Nephron progenitor cell (in vitro differentiated cells): ENCODE data around the gene TMX3.
A peak's percentile ranks its signal among the peaks of the same experiment; 100 is the strongest.

Source experiments
- DNase-seq: peaks from one replicate; pipeline ENCODE4 v3.0.0; 2021
- H3K27ac Mint-ChIP-seq: 2 replicates; pipeline ENCODE4 v1.8.0; 2021; ENCODE audit warnings: mild to moderate bottlenecking, moderate library complexity, mixed read lengths
- H3K27me3 Mint-ChIP-seq: 2 replicates; pipeline ENCODE4 v1.8.0; 2021; ENCODE audit warnings: mild to moderate bottlenecking, low read depth, mixed read lengths; ENCODE audit not compliant: poor library complexity
- H3K36me3 Mint-ChIP-seq: 2 replicates; pipeline ENCODE4 v1.8.0; 2021; ENCODE audit warnings: low read depth, mixed read lengths
- H3K4me1 Mint-ChIP-seq: 2 replicates; pipeline ENCODE4 v1.8.0; 2021; ENCODE audit warnings: mixed read lengths
- H3K4me3 Mint-ChIP-seq: 2 replicates; pipeline ENCODE4 v1.8.0; 2021; ENCODE audit warnings: mild to moderate bottlenecking, moderate library complexity, mixed read lengths
- H3K9me3 Mint-ChIP-seq: 2 replicates; pipeline ENCODE4 v1.8.0; 2021; ENCODE audit warnings: mild to moderate bottlenecking, moderate library complexity, mixed read lengths
- CTCF ChIP-seq: fragments of 200-600 bp; sonication (generic); IDR thresholded peaks from 2 replicates; pipeline ENCODE4 v1.5.0; 2021; ENCODE audit warnings: antibody characterized with exemption

The TMX3 gene

DNA sequence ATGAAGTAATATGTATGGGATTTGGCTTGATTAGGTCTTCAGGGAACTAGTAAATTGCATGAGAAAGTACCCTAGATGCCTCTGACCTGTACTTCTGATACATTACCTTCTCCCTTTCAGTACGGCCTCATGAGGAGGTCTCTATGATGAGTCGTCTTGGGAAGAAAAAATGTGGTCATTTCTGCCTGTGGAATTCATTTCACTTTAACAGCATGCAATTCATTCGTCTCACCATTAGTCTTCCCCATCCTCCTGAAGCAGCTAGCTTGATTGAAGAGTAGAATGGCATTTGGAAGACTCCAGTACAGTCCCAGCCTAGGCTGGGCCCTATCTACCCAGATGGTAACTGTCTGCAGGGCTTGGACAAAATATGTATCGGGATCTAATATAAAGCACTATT lies 52.2 kb downstream of the TMX3 start:
- Mint-ChIP-seq H3K4me1 (no peaks in the 10 kb centered on the region), H3K9me3 (peaks cover 2% of the 10 kb centered on the region), H3K27me3 (peaks cover 6% of the 10 kb centered on the region), H3K27ac (no peak overlapping the region), H3K36me3 (no peaks in the 10 kb centered on the region), H3K4me3 (no peak overlapping the region)
- no peak for TF ChIP-seq CTCF
- no peak for DNase-seq

DNA sequence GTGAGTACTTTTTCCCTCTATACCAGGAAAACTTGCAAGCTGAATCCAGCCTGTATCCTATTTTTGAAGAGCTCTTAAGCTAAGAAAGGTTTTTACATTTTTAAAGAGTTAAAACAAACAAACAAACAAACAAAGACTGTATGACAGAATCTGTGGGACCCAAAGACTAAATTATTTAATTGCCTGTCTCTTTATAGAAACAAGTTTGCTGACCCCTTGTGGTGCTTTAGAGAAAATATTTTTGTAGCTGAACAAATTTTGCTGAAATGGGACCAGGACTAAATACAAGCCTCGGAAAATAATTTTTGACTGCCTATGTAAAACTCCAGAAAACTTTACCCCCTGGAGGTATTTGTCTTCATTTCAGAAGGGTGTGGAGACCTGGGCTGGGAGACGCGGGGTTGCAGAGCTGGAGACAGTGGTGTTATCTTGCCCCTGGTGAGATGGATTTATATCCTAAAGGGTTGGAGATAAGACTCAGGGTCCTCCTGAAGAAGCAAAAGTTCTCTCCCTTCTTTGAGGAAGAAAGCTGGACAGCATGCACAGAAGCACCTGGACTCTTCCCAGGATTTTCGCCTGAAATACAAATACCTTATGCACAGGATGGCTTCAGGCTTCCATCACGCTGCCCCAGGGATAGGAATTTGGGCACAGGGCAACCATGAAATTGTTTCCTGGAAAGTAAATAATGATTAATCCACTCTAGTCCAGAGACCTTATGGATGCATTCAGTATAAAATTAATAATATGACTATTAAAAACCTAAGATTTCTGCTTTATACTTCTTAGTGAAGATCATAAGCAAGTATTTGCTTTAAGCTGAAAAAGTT lies 54.3 kb downstream of the TMX3 start:
- no peaks in the 10 kb centered on the region for H3K4me1 Mint-ChIP-seq
- no peak for DNase-seq
- TF ChIP-seq CTCF: peak; percentile 63
- no peak overlapping the region for H3K27ac Mint-ChIP-seq
- H3K27me3 Mint-ChIP-seq: peaks cover 4% of the 10 kb centered on the region
- H3K9me3 Mint-ChIP-seq: no peaks in the 10 kb centered on the region
- no peak overlapping the region for H3K4me3 Mint-ChIP-seq
- no peaks in the 10 kb centered on the region for H3K36me3 Mint-ChIP-seq

DNA sequence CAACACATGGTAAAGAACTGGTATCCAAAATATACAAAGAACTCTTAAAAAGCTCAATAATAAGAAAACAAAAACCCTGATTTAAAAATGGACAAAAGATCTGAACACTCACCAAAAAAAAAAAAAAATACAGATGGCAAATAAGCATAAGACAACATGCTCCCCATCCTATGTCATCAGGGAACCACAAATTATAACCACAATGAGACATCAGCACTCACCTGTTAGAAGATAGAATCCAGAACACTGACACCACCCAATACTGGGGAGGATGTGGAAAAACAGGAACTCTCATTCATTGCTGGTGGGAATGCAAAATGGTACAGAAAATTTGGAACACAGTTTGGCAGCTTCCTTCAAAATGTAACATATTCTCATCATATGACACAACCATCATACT lies 66.7 kb downstream of the TMX3 start:
- Mint-ChIP-seq H3K27ac (no peak overlapping the region), H3K27me3 (no peaks in the 10 kb centered on the region), H3K4me1 (no peaks in the 10 kb centered on the region), H3K36me3 (no peaks in the 10 kb centered on the region), H3K9me3 (no peaks in the 10 kb centered on the region), H3K4me3 (no peak overlapping the region)
- TF ChIP-seq CTCF: no peak
- no peak for DNase-seq

DNA sequence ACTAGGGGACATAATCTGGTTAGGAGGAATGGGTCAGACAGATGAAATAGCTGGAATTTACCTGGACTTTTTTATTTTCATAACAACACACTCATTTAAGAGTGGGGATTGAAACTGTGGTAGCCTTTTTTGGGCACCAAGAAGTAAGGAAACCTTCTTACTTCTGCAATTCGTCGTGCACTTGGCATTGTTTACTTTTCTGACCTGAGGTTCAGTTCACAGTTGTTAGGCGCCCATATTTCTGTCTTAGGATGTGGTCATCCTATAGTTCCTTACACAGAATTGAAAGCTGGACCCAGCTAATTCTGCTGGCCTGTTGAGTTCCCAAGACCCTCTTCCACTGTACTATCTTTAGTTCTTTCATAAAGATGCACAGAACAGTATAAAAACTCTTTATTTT lies 72.9 kb downstream of the TMX3 start:
- Mint-ChIP-seq H3K4me1 (no peaks in the 10 kb centered on the region), H3K36me3 (no peaks in the 10 kb centered on the region), H3K9me3 (peaks cover 19% of the 10 kb centered on the region), H3K27ac (no peak overlapping the region), H3K4me3 (no peak overlapping the region), H3K27me3 (no peaks in the 10 kb centered on the region)
- no peak for DNase-seq
- TF ChIP-seq CTCF: no peak

GRCh38 chr18:68640861-68641260 lies 74.0 kb downstream of the TMX3 start:
- TF ChIP-seq CTCF: no peak
- H3K4me1 Mint-ChIP-seq: no peaks in the 10 kb centered on the region
- H3K4me3 Mint-ChIP-seq: no peak overlapping the region
- no peaks in the 10 kb centered on the region for H3K27me3 Mint-ChIP-seq
- H3K36me3 Mint-ChIP-seq: no peaks in the 10 kb centered on the region
- H3K27ac Mint-ChIP-seq: no peak overlapping the region
- peaks cover 27% of the 10 kb centered on the region for H3K9me3 Mint-ChIP-seq
- DNase-seq: no peak

DNA sequence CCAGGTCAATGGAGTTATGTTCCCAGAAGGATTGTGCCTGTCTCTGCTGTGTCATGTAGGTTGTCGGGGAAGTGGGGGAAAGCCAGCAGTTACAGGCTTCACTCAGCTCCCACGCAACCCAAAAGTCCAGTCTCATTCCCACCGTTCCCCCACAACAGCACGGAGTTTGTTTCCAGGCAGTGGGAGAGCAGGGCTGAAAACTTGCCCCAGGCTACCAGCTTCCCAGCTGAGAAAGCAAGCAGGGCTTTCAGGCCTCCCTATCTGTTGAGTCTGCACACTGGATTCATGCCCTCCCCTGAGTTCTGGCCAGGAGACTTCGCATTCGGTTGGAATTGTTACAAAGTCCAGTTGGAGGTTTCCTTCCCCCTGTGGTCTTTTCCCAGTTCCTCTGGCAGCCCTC lies 76.3 kb downstream of the TMX3 start:
- H3K4me1 Mint-ChIP-seq: no peaks in the 10 kb centered on the region
- H3K9me3 Mint-ChIP-seq: peaks cover 27% of the 10 kb centered on the region
- H3K27me3 Mint-ChIP-seq: no peaks in the 10 kb centered on the region
- no peak overlapping the region for H3K27ac Mint-ChIP-seq
- no peaks in the 10 kb centered on the region for H3K36me3 Mint-ChIP-seq
- TF ChIP-seq CTCF: no peak
- DNase-seq: no peak
- H3K4me3 Mint-ChIP-seq: no peak overlapping the region
